Trophoblast cell (in vitro differentiated cells and primary cell): ENCODE measurements around the gene FBXO24. TPM values are rescaled to one million over a fixed set of nuclear protein-coding genes. Genes with fewer than 3 reads are reported as not detected.
"Not testable (repeated sequence)": the region's sequence is repeated elsewhere in the genome, so short reads cannot be mapped to it uniquely, and the experiment has no call there.

Experiments used
- DNase-seq, 2 donors: peaks; one replicate each; pipeline ENCODE4 v3.0.0-alpha.2; 2016
- H2AFZ ChIP-seq: 2 replicates; pipeline ENCODE4 v1.6.1; 2013; ENCODE audit warnings: low read length, moderate library complexity, mild to moderate bottlenecking; ENCODE audit not compliant: insufficient read depth, poor library complexity
- H2AK5ac ChIP-seq: 2 replicates; pipeline ENCODE4 v1.6.1; 2013; ENCODE audit warnings: mild to moderate bottlenecking, low read length
- H2BK120ac ChIP-seq: 2 replicates; pipeline ENCODE4 v1.6.1; 2013; ENCODE audit warnings: low read length, mild to moderate bottlenecking, moderate library complexity; ENCODE audit not compliant: insufficient read depth, poor library complexity
- H2BK12ac ChIP-seq: 2 replicates; pipeline ENCODE4 v1.6.1; 2013; ENCODE audit warnings: mild to moderate bottlenecking, low read length, moderate library complexity
- H2BK5ac ChIP-seq: 2 replicates; pipeline ENCODE4 v1.6.1; 2013; ENCODE audit warnings: low read length, low read depth, moderate library complexity, mild to moderate bottlenecking; ENCODE audit not compliant: poor library complexity
- H3K14ac ChIP-seq: 2 replicates; pipeline ENCODE4 v1.6.1; 2013; ENCODE audit warnings: mild to moderate bottlenecking, low read length
- H3K18ac ChIP-seq: 2 replicates; pipeline ENCODE4 v1.6.1; 2013; ENCODE audit warnings: mild to moderate bottlenecking, low read length
- H3K23ac ChIP-seq: 2 replicates; pipeline ENCODE4 v1.6.1; 2013; ENCODE audit warnings: low read length
- H3K27ac ChIP-seq: 2 replicates; pipeline ENCODE4 v1.5.1; 2013; ENCODE audit warnings: low read depth, mild to moderate bottlenecking, inconsistent platforms, low read length, moderate library complexity
- H3K27me3 ChIP-seq: 2 replicates; pipeline ENCODE4 v1.6.1; 2013; ENCODE audit warnings: inconsistent platforms, mild to moderate bottlenecking, low read length, moderate library complexity; ENCODE audit not compliant: insufficient read depth
- H3K36me3 ChIP-seq, 2 experiments: 1 replicate in 1 of 2; 2 replicates in 1 of 2; pipeline ENCODE4 v1.6.1; 2013; ENCODE audit warnings: low read length in 2 of 2, mild to moderate bottlenecking in 2 of 2, moderate library complexity in 1 of 2; ENCODE audit not compliant: insufficient read depth in 2 of 2, control insufficient read depth in 1 of 2
- H3K4ac ChIP-seq: 2 replicates; pipeline ENCODE4 v1.6.1; 2013; ENCODE audit warnings: low read depth, mild to moderate bottlenecking, low read length, moderate library complexity
- H3K4me1 ChIP-seq, 2 experiments: 1 replicate in 1 of 2; 2 replicates in 1 of 2; pipeline ENCODE4 v1.6.1; 2013; ENCODE audit warnings: low read length in 2 of 2, mild to moderate bottlenecking in 2 of 2, moderate library complexity in 1 of 2; ENCODE audit not compliant: insufficient read depth in 2 of 2, control insufficient read depth in 1 of 2
- H3K4me2 ChIP-seq: 2 replicates; pipeline ENCODE4 v1.6.1; 2013; ENCODE audit warnings: inconsistent platforms, mild to moderate bottlenecking, low read length, moderate library complexity
- H3K4me3 ChIP-seq: 2 replicates; pipeline ENCODE4 v1.5.1; 2013; ENCODE audit warnings: mild to moderate bottlenecking, low read depth, low read length, inconsistent platforms
- H3K79me1 ChIP-seq: one replicate; pipeline ENCODE4 v1.6.1; 2013; ENCODE audit warnings: low read length
- H3K79me2 ChIP-seq: 2 replicates; pipeline ENCODE4 v1.6.1; 2013; ENCODE audit warnings: low read length, mild to moderate bottlenecking; ENCODE audit not compliant: control insufficient read depth, insufficient read depth, poor library complexity
- H3K9ac ChIP-seq: 2 replicates; pipeline ENCODE4 v1.6.1; 2013; ENCODE audit warnings: mild to moderate bottlenecking, low read length
- H3K9me3 ChIP-seq: 2 replicates; pipeline ENCODE4 v1.6.1; 2013; ENCODE audit warnings: low read depth, mild to moderate bottlenecking, control low read depth, inconsistent platforms, low read length; ENCODE audit not compliant: insufficient read depth
- H4K12ac ChIP-seq: 2 replicates; pipeline ENCODE4 v1.6.1; 2013; ENCODE audit warnings: low read depth, mild to moderate bottlenecking, low read length, moderate library complexity
- H4K8ac ChIP-seq: 2 replicates; pipeline ENCODE4 v1.6.1; 2013; ENCODE audit warnings: low read depth, mild to moderate bottlenecking, low read length, moderate library complexity
- H4K91ac ChIP-seq: one replicate; pipeline ENCODE4 v1.6.1; 2013; ENCODE audit warnings: low read depth, mild to moderate bottlenecking, low read length, moderate library complexity
- WGBS: extraction: QIAGEN DNeasy Blood & Tissue Kit; methylation state at CpG from one replicate; pipeline ENCODE4 v1.1.7; 2013; ENCODE audit warnings: missing lambda C conversion rate; ENCODE audit not compliant: insufficient read length, insufficient coverage; ENCODE audit errors: extremely low coverage; 5-methylcytosine and 5-hydroxymethylcytosine counted together
- polyA plus RNA-seq: library from polyadenylated mRNA; stranded (reverse); fragments of 200-250 nt; gene quantifications from 2 replicates; pipeline ENCODE4 v1.2.3, GENCODE V29; 2013

Gene FBXO24
- 0.29 and 0.47 TPM in 2 replicates for polyA plus RNA-seq

- H2BK12ac ChIP-seq, result peak within 1 kb of the TSS; percentile 47
- H3K4me1 ChIP-seq, result peaks cover 12 to 21% of the 10 kb centered on the region in 2 experiments
- DNase-seq, result peak; percentile 100
- H3K4me2 ChIP-seq, result peak within 1 kb of the TSS; percentile 91
- H2AK5ac ChIP-seq, result no peak within 1 kb of the TSS
- peak within 1 kb of the TSS; percentile 91 for H3K4ac ChIP-seq
- peak within 1 kb of the TSS; percentile 89 for H2AFZ ChIP-seq
- no peak within 1 kb of the TSS for H3K23ac ChIP-seq
- H4K91ac ChIP-seq, result peak within 1 kb of the TSS; percentile 99
- peak within 1 kb of the TSS; percentile 94 for H3K9ac ChIP-seq
- H3K27ac ChIP-seq, result peak within 1 kb of the TSS; percentile 97
- H3K18ac ChIP-seq, result peak within 1 kb of the TSS; percentile 98
- peaks cover 17% of the 10 kb centered on the region for H3K79me1 ChIP-seq
- peak within 1 kb of the TSS; percentile 94 for H3K4me3 ChIP-seq
- peak within 1 kb of the TSS; percentile 84 for H2BK120ac ChIP-seq
- peak within 1 kb of the TSS; percentile 99 for H4K8ac ChIP-seq
- H3K27me3 ChIP-seq, result no peaks in the 10 kb centered on the region
- peak within 1 kb of the TSS; percentile 93 for H2BK5ac ChIP-seq
- H3K14ac ChIP-seq, result peak within 1 kb of the TSS; percentile 99
- no peaks in the 10 kb centered on the region for H3K9me3 ChIP-seq
- H4K12ac ChIP-seq, result peak within 1 kb of the TSS; percentile 94
- no CpG with 5 or more reads among the region's 53 CpGs for WGBS
- peaks cover 16 to 17% of the 10 kb centered on the region in 2 experiments for H3K36me3 ChIP-seq
- peaks cover 6% of the 10 kb centered on the region for H3K79me2 ChIP-seq
These were observed at the start of gene FBXO24 for GRCh38 chr7:100586266-100587025. Gene FBXO24, plus strand, starts transcription at chr7:100586328. Its CDS starts 298 bp downstream, at chr7:100586626.

GRCh38 chr7:100536695-100537094 lies 49.4 kb upstream of the FBXO24 start:
- not testable (repeated sequence) for H2BK12ac ChIP-seq, H3K27ac ChIP-seq, DNase-seq, H4K91ac ChIP-seq, H2AK5ac ChIP-seq, H4K12ac ChIP-seq, H3K9me3 ChIP-seq, H3K9ac ChIP-seq, H3K27me3 ChIP-seq, H3K79me1 ChIP-seq, H2AFZ ChIP-seq, H3K23ac ChIP-seq, H3K79me2 ChIP-seq, H4K8ac ChIP-seq, H2BK5ac ChIP-seq, H2BK120ac ChIP-seq, H3K18ac ChIP-seq, H3K4me2 ChIP-seq, H3K14ac ChIP-seq, H3K36me3 ChIP-seq, H3K4me1 ChIP-seq, H3K4me3 ChIP-seq, H3K4ac ChIP-seq
- WGBS, result no CpG with 5 or more reads among the region's 2 CpGs

- Histone ChIP-seq H2AK5ac (no peak overlapping the region), H2AFZ (peak overlapping the region; percentile 74), H4K8ac (peak overlapping the region; percentile 46), H3K9ac (no peak overlapping the region), H3K36me3 (no peaks in the 10 kb centered on the region), H4K12ac (no peak overlapping the region), H3K4me1 (peaks cover 2 to 3% of the 10 kb centered on the region in 2 experiments), H3K27me3 (no peaks in the 10 kb centered on the region), H2BK5ac (no peak overlapping the region), H3K27ac (no peak overlapping the region), H3K14ac (no peak overlapping the region), H3K23ac (no peak overlapping the region), H3K79me2 (no peaks in the 10 kb centered on the region), H3K18ac (no peak overlapping the region), H3K4me2 (peak overlapping the region; percentile 91), H2BK12ac (no peak overlapping the region), H3K9me3 (no peaks in the 10 kb centered on the region), H3K4ac (no peak overlapping the region), H2BK120ac (no peak overlapping the region), H4K91ac (no peak overlapping the region), H3K4me3 (peak overlapping the region; percentile 2), H3K79me1 (no peaks in the 10 kb centered on the region)
- WGBS, result no CpG with 5 or more reads among the region's 8 CpGs
- DNase-seq, result no peak
These were observed 47.8 kb upstream of the FBXO24 start for GRCh38 chr7:100538348-100538653.

- Histone ChIP-seq H3K4ac (no peak within 1 kb of the TSS), H3K14ac (no peak within 1 kb of the TSS), H3K9ac (no peak within 1 kb of the TSS), H3K27ac (no peak within 1 kb of the TSS), H3K36me3 (no peaks in the 10 kb centered on the region), H2BK12ac (no peak within 1 kb of the TSS), H2BK120ac (no peak within 1 kb of the TSS), H3K79me1 (no peaks in the 10 kb centered on the region), H3K79me2 (no peaks in the 10 kb centered on the region), H3K9me3 (no peaks in the 10 kb centered on the region), H2AFZ (peak within 1 kb of the TSS; percentile 74), H2AK5ac (no peak within 1 kb of the TSS), H4K91ac (no peak within 1 kb of the TSS), H4K12ac (no peak within 1 kb of the TSS), H3K18ac (no peak within 1 kb of the TSS), H3K4me3 (peak within 1 kb of the TSS; percentile 82), H3K23ac (no peak within 1 kb of the TSS), H3K27me3 (no peaks in the 10 kb centered on the region), H3K4me1 (peaks cover 2 to 3% of the 10 kb centered on the region in 2 experiments), H4K8ac (peak within 1 kb of the TSS; percentile 46), H3K4me2 (peak within 1 kb of the TSS; percentile 92), H2BK5ac (no peak within 1 kb of the TSS)
- peak; percentile 100 for DNase-seq
- WGBS, result no CpG with 5 or more reads among the region's 60 CpGs
These were observed 47.3 kb upstream of the FBXO24 start, which contains the start of gene AGFG2 for GRCh38 chr7:100538654-100539435. Gene AGFG2, plus strand, starts transcription at chr7:100539203. Its CDS starts 144 bp downstream, at chr7:100539347.
